Medulla oblongata (tissue), 1 donor: ENCODE data around the gene SCN2B.

Experiments
- DNase-seq: peaks from one replicate; pipeline ENCODE4 v3.0.0-alpha.2; 2015; ENCODE audit errors: extremely low spot score

Gene SCN2B, protein sequence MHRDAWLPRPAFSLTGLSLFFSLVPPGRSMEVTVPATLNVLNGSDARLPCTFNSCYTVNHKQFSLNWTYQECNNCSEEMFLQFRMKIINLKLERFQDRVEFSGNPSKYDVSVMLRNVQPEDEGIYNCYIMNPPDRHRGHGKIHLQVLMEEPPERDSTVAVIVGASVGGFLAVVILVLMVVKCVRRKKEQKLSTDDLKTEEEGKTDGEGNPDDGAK

DNA sequence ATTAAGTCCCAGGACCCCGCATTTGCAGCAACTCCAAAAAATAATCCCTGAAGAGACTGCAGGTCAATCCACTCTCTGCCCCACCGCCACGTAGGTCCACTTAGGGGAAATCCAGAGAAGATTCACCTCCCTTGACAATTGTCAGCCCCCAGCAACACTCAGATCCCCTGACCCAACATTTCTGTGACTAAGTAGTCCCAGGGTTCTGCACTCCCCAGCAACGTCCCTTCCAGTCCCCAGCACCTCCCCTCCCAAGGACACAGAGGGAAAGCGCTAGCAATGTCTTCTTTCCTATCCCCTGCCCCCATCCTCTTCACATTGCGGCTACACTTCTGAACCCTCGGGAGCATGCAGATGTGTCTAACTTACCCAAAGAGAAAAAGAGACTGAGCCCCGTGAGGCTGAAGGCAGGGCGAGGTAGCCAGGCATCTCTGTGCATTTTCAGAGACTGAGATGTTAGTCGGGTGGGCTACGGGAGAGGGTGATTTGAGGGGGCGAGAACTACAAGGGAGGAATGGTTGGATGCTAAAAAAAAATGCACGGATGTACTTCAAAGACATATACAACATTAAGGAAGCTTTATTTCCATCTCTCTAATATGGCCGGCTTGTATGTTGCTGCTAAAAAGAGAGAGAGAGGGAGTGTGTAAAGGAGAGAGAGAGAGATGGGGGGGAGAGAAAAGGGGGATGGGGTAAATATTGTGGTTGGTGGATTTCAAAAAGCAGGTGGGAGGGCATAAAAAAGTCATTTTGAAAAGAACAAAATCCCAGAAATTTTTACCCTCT lies at the start of gene SCN2B:
TSS of gene SCN2B (minus strand) at position 647 of the 785 bp plus-strand sequence. CDS start at position 439, 208 bp downstream.
- DNase-seq, result peak; percentile 67

DNA sequence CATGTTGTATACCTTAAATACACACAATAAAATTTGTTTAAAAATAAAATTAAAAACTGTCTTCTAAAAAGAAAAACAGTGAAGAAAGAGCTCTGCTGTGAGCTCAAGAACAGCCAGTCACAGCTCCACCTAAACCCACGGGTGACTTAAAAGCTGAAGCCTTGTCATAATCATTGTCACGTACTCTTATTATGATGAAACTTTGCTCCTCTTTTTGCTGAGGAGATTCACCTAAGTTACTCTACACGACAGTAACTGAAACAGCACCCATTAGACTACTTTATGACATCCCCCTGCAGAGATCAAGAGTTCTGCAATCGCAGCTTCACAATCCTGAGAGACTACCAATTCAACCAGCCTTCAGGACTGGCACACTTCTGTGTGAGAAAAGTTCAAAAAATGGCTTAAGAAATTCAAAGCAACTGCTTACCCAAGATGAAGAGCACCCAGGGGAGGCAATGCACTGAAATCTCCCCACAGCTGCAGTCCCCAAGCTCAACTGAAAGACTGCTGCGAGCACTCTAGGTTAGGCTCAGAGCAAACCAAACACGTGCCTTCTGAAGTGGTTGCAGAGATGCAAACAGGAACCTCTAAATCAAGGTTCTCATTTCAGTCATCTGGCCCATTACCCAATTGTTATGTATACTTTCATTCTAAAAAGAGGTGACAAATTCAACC lies 48.2 kb upstream of the SCN2B start, which contains the start of gene JAML:
TSS of gene JAML (minus strand) at position 501 of the 678 bp plus-strand sequence. CDS start 10,145 bp downstream, outside the sequence.
- DNase-seq, result peak; percentile 18

DNA sequence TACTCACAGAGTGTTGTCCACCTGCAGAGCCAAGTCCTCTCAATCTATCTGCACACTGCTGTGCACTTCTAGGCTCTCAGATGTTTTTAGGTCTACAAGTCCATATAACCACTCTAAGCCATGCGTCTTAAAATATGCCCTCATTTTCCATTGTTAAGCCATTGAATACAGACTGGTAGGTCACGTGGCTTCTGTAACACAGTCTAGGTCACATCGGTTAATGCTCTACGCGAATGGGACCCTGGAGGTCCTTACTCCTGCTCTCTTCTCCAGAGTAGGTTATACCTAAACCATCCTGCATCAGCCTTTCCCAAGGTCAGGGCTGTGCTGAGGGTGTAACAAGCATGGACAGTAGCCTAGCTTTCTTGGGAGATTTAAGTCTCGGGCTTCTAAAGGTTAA lies 47.6 kb upstream of the SCN2B start:
- no peak for DNase-seq

DNA sequence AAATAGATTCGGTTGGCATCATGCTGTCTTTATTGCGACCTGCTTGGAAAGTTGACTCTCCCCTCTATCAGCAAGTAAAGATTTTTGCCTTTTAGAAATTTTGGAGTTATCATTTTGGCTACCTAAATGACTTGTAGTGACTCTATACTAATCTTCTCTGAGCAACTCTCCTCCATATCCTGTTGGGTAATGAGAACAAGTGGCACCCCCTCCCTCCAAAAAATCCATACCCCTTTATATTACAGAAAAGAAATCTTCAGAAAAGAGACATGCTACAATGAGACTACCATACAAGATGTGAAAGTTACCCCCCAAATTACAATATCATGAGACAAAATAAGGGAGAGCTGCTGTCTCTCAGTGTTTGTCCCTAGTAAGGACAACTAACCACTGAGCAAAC lies 47.1 kb upstream of the SCN2B start:
- no peak for DNase-seq

DNA sequence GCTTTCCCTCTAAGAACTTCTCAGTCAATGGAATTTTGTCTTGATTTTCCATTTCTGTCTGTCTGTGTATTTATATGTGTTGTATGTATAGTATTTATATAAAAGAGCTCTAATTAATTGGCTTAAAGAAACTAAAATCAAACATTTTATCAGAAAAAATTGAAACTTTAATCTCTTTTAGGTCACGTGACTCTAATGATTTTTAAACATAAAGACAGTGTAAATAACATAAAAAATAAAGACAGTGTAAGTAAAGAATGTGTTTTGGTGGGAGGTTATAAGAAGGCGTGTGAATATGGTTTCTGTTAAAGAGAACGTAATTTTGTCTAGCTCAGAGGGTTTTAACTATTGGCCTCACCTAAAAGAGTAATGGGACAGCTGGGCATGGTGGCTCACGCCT lies 46.0 kb upstream of the SCN2B start:
- DNase-seq, result no peak

DNA sequence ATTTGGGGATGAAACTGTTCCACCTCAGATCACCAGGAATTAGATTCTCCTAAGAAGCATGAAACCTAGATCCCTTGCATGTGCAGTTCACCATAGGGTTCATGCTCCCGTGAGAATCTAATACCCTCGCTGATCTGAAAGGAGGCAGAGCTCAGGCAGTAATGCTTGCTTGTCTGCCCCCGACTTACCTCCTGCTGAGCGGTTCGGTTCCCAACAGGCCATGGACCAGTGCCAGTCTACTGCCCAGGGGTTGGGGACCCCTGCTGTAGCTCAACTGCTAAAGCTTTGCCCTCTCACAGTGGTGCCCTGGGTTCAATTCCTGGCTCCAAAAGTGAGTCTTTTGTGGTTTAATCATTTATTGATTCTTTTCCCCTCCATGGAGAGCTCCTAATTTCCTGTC lies 45.0 kb upstream of the SCN2B start:
- DNase-seq, result no peak

DNA sequence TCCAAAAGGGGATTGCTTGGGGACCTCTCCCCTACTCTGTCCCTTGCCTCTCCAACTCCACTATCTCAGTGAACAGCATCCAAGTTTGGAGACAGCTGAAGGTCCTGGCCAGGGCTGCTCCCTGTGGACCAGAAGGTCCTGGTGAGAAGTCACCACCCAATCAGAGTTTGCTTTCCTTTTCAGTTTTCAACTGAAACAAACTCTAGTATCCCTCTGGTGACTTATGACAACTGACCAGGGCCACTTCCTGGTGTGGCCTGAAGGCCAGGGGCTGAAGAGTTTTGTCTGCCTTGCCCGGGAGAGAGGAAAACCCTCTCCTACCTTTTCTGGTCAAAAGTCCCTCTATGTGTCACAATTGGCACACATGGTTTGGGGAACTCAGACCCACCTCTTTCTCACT lies 43.3 kb upstream of the SCN2B start:
- no peak for DNase-seq

DNA sequence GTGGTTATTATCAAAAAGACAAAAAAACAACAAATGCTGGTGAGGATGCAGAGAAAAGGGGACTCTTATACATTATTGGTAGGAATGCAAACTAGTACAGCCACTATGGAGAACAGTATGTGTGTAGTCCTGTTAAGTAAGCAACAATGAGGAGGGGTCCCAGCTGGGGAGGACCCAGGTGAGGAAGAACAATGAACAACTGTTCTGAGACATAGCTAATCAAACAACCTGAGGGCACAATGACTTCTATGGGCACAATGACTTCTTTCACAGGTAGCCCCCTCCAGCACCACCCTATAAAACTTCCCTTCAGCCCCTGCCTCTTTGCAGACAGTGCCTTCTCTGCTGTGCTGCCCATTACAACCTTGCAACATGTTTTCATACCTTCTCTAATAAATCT lies 42.8 kb upstream of the SCN2B start:
- no peak for DNase-seq

DNA sequence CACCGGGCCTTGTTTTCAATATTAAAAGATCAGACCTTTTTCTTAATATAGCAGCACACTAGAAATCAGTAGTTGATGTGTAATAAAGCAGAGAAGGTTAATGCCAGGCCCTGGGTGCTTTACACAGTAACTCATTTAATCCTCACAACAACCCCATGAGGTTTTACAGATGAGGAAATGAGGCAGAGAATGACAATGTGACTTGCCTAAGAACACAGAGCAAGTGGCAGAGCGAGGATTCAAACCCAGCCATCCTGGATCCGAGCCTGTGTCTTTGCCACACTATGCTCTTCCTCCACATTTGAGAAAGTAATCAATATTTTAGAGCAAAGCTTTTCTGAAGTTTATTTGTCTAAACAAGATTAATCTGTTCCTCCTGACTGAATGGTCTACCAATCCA lies 41.1 kb upstream of the SCN2B start:
- no peak for DNase-seq

DNA sequence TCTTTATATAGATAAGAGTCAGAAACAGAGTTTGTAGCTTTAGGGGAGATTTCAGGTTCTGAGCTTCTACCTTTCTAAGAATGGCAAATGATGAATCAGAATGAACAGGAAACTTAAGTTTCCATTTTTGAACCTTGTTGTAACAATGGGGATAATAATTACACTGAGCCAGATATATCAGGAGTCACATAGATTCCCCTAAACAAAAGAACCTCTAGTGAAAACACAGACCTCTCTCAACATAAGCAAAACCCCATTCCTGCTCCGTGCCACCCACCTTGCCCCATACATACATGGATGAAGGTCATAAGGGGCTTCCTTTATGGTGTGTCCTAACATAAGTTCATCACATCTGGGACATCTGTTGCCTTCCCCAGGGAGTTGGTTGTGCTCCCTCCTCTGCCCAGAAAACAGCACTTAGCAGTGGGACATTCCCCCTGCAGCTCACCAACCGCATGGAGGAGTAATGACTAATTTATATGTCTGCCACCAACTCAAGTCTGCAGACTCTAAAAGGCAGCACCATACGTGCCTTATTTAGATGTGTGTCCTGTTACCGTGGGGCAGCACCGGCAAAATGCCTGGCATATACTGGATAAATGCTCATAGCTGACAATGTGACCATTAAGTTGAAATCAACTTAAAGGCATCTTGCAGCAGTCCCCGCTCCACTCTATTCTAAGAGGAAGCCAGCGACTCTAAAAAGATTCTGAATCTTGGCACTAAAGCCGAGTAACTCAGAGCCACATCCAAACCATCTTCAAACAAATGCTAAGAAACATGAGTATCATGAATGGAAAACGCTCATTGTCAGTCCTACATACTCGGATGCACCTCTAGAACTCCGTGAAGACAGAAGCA lies 40.4 kb upstream of the SCN2B start:
- no peak for DNase-seq

DNA sequence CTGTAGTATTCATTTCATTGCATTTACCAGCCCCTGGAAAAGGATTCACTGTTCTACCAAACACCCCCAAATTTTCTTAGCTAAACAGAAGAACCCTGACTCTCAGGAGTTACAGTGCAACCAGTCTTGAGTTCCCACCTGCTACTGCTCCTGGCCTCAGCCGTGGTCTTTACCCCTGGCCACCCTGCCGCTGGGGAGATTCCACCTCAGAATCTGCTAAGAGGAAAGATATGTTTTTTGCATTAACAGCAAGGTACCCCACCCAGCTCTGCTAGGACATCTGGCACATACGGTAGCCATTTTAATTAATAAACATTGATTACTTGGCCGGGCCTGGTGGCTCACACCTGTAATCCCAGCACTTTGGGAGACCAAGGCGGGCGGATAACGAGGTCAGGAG lies 39.3 kb upstream of the SCN2B start:
- no peak for DNase-seq

DNA sequence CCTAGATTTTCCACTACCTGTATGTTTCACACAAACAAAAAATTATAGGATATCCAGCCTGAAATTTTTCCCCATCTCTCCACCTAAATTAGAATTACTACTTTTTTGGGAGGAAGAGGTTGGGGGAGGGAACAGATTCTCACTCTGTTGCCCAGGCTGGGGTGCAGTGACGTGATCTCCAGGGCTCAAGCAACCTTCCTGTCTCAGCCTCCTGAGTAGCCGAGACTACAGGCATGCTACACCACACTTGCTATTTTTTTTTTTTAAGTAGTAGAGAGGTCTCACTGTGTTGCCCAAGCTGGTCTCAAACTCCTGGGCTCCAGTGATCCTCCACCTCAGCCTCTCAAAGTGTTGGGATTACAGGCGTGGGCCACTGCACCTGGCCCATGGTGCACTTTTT lies 38.8 kb upstream of the SCN2B start:
- no peak for DNase-seq

DNA sequence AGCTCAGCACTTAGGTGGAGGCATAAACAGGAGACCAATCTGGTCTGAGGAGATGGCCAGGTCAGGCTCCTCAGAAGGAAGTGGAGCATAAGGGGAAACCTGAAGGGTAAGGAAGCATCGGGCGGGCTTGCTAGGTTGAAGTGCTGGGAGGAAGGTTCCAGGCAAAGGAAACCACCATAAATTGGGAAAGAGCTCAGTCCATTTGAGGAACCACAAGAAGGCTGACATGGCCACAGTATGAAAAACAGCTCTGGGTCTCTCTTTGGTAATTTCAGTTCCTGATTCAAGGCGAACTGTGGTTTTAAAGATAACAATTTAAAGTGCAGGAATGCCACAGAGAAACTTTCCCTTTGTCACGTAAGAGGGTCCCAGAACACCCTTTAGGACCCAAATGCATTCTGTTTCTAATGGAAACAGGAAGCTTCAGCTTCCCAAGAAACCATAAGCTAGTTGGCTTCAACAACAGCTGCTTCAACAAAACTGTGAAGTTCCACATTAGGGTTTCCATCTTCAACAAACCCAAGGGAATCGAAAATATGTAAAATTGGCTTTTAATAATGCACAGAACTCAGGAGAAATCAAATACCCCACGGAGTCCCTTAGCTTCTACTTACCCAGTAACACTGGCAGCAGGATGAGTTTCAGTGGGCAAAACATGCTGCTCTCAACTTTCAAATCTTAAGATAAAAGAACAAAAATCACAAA lies 37.9 kb upstream of the SCN2B start:
- peak; percentile 75 for DNase-seq

DNA sequence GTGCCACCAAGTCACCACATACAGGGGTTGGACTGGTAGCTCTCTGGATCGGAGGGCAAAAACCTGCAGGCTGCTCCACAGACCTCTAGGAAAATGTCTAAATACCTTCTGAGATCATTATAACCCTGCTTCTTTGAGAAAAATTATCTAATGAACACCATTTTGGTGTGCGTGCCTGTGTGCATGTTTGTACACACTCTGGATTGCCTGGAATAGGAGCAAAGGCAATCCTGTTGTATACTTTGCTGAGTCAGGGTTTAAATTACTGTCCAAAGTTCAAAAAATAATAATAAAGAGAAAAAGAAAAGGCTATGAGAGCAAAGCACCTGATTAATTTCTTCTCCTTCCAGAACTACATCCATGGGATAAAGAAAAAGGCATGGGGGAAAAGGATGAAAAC lies 37.3 kb upstream of the SCN2B start:
- DNase-seq, result no peak

DNA sequence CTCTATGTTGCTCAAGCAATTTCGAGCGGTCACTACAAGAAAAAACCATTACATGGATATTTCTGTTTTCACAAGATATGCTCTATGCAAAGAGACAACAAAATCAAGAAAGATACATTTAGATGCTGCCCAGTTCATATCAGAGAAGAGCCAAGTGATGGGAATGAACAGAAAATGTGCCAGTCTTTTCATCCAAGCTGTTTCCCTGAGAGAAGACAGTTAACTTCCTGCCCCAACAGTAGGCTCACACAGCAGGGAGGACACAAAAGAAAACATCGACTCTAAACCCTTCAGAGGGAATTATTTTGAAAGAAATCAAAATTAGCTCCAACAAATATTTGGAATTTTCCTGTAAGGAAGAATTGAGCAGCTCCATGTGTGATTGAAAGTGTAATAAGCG lies 36.8 kb upstream of the SCN2B start:
- no peak for DNase-seq

DNA sequence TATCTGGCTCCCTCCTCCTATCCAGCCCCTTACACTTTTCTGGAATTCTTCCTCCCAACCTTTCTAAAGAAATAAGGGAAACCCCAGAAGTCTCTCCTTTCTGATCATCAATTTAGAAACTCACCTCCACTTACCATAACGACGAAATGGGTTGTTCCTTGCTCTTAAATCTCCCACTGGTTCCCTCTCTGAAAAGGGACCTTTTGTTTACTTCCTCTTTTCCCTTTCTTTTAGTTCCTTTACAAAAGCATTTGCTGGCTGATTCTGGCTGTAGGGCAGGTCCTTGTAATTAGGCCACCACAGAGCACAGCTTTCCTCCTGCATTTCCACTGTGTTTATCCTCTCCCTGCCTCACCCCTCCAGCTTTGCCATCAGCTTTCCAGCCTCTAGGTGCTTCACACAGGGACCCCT lies 36.3 kb upstream of the SCN2B start:
- DNase-seq, result no peak

DNA sequence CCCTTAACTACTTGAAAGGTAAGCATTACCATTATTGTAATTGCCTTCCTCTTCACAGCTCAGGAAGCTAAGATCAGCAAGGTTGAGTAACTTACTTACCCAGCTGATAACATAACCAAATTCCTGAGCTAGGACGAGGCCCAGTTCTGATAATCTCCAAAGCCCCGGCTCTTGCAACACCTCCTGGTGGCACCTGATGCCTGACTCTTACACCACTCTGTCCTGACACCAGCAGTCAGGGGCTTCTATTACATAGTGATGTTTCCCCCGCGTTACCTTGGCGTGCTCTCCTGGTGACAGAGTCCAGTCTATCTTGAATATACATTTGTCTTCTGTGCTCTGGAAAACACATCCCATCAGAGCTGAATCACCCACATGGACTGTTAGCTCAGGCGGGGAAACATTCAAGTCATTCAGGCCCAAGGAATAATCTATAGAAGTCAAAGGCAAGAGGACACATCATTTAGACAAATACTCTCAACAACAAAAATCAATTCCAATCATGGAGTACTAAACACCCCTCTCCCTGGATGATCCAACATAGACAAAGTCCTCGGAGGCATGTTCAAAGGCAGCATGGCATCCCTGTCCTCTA lies 35.8 kb upstream of the SCN2B start:
- no peak for DNase-seq

DNA sequence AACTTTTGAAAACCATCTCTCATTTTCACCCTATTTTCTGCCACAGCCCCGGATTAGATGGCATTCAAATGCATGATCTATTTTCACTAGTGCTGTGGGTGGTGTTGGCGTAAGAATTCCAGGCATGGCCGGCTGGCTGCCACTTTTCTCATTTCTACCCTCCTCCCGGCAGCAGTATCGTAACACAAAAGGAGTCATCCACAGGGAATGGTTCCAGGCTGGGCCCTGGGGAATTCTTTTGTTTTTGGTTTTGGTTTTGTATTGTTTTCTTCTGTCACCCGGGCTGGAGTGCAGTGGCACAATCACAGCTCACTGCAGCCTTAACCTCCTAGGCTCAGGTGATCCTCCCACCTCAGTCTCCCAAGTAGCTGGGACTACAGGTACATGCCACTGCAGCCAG lies 34.6 kb upstream of the SCN2B start:
- DNase-seq, result no peak

DNA sequence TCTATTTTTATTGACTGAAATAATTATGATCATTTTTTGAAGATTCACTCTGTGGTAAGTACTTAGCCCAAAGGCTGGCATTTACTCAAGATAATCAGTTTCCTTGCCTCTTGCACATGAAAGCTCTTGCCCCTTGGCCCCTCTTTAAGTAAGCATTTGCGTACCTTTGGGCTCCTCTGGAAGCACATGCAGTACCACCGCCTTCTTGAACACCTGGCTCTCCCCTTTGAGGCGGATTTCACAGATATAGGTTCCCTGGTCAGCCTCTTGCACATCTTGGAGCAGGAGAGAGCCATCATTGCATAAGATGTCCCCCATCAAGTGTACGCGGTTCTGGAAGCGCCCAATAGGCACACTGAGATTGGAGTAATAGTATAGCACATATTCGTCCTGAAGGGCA lies 33.9 kb upstream of the SCN2B start:
- no peak for DNase-seq

DNA sequence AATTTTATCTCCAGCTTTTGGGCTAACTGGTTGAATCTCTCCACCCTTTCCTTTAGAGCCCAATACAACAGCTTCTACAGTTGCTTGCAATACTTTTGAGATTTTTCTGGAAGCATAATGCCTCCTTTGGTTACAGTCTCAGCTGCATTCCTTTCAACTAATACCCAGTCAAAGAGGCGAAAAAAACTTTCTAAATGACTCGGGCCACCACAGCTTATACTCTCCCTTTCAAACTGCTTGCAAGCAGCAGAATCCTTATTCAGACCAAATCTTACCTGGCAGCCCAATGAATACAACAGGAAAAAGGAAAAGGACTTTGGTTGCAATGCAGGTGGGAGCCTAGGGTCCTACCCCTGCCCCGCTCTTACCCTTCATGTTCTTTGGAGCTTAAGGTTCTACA lies 32.6 kb upstream of the SCN2B start:
- DNase-seq, result no peak

DNA sequence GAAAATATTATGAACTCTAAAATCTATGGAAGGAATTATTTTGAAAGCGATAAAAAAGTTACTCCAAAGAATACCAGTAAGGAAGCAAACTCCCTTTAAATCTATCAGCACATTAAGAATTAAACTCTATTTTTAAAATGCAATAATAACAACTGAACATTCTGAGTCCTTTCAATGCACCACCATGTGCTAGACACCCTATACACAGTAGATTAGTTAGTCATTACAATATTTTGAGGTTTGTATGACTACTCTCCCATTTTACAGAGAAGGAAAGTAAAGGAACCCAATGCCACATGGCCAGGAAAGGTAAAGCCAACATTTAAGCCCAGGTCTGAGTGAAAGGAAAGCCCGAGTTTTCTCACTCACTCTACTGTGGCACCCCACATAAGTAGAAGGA lies 30.6 kb upstream of the SCN2B start:
- no peak for DNase-seq
